Esophagus mucosa (tissue), 1 donor: ENCODE data around the gene TAMALIN. TPM values are rescaled to one million over a fixed set of nuclear protein-coding genes. Genes with fewer than 3 reads are reported as not detected.

Experiments
- ATAC-seq: fragments of 200-7000 bp; cut with Tn5 transposase; one replicate; pipeline ENCODE4 v1.9.1; 2020
- total RNA-seq: library from RNA; stranded (reverse); gene quantifications from one replicate; pipeline ENCODE4 v1.2.4, GENCODE V29; 2023
- donor health status: DM: yes; HTN: yes; CAD: no.

The TAMALIN gene
- total RNA-seq, 1 donor from 2014 or later = 3.9 TPM

DNA sequence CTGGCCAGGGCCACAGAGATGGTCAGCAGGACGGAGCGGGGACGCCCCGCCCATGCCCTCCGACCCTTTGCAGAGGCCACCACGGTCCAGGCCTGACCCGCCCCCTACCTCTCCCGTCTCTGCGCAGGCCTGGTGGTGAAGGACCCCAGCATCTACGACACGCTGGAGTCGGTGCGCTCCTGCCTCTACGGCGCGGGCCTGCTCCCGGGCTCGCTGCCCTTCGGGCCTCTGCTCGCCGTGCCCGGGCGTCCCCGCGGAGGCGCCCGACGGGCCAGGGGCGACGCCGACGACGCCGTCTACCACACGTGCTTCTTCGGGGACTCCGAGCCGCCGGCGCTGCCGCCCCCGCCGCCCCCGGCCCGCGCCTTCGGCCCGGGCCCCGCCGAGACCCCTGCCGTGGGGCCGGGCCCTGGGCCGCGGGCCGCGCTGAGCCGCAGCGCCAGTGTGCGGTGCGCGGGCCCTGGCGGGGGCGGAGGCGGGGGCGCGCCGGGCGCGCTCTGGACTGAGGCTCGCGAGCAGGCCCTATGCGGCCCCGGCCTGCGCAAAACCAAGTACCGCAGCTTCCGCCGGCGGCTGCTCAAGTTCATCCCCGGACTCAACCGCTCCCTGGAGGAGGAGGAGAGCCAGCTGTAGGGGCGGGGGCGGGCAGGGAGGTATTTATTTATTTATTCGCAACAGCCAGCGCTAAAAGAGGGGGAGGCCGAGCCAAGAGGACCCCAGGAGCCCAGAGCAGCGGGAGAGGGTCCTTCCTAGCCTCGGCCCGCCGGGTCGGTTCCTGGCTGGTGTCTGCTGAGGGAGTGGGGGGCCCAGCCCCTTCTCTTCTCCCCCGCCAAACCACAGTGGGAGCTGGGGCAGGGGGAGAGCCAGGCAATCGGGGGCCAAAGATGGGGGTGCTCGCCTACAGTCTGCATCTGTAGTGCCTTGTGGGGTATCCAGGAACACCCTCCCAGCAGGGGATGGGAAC, 8.1 kb downstream of the TAMALIN start:
- ATAC-seq = no peak

DNA sequence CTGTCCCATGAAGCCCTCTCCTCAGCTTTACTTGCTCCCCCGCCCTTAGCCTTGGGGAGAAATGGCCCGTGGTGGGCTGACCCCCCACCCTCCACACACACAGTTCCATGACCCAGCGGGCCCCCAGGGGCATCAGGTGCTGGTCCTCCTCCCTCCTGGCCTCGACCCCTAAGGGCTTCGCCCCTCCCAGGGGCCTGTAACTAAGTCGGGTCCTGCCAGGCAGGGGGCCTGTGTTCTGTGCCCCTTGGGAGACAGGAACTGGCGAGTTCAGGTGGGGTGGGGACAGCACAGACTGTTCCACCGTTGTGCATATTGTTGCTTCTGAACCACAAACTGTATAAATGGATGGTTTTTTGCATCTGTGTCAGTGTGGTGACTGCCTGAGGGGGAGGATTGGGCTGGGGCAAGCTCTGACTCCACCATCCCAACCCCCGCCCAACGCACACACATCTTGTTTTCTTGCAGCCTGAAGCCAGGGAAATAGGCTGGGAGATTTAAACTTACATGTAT, 8.8 kb downstream of the TAMALIN start:
- ATAC-seq = no peak

DNA sequence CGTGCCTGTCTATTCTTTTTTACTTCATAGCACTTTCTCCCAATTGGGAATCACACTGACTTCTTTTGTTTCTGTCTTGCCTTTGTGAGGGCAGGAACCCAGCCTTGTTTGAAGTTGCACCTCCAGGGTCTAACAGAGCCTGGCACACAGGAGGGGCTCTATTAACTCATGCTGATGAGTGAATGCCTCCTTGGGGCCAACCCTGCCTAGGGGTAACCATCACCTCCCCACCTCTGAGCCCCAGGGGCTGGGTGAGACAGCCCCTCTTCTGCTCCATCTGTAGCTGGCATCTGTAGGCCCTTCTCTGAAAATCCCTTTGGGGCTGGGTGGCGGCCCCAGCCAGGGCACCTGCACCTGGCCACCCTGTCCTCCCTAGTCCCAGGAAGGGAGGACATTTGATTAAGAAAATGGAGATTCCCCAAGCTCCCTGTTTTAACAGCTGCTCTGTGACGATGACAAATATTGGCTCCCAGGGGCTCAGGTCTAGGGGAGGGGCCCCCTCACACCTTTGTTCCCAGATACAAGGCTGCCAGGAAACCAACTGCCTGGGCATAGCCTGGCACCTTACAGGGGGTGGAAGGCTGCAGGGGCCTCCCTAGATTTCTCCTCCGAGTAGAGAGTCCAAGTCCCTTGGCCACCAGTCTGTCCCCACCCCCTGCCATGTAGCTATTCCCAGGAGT, 11.8 kb downstream of the TAMALIN start:
- no peak for ATAC-seq

DNA sequence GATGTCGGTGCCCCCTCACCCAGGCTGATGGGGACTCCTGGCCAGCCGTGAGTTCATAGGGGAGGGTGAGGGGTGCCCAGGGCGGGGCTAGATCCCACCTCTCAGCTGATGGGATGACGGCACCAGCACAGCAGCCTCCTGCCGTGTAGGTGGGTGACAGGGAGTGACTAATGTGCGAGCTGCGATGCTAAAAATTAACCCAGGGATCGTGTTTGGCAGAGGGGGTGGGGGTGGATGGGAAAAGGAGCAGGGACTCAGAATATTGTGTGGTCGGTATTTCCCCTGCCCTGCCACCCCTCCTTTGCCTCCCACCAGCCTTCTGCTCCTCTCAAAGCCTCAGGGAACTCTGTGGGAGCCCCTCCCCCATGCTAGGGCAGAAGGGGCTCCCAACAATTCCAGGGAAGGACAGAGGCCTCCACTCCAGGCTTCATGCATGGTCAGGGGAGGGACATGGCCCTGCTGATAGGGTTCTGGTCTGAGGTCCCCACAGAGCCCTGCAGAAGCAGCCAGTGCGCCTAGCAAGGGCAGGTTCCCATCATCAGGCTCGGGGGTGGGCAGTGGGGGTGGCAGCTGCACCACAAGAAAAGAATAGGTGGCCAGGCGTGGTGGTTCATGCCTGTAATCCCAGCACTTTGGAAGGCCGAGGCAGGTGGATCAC, 12.5 kb downstream of the TAMALIN start:
- ATAC-seq = no peak

DNA sequence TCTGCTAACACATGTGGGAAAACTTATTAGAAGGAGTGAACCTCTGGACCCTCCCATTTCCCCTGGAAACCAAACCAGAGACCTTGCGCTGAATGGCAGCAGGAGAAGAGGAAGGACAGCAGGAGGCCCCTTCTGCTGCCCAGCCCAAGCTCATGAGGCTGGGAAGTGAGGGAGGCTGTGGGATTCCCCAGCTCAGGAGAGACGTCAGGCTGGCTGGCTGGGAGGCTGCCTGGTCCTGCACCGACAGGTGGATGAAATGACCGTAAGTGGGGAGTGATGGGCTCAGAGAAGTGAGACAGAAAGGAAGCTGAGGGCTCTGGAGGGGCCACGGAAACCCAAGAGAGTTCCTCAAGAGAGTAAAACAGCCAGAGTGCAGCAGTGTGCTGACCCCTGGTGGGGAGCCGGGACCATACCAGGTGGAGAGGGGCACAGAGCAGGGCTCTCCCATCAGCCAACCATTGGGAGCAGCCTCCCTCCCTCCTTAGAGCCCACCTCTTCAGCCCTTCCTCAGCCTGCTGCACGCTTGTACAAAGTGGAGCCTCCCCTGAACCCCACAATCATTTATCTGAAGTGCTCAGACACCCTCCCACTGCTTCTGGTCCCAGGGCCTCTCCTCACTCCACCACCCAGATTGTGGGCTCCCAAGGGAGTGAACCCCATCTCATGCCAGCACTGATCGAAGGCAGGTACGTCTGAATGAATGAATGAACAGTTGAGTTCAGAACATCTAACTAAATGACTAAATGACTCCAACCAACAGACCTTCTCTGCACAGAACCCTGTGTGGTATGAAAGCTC, 14.0 kb downstream of the TAMALIN start:
- peak; percentile 23 for ATAC-seq

DNA sequence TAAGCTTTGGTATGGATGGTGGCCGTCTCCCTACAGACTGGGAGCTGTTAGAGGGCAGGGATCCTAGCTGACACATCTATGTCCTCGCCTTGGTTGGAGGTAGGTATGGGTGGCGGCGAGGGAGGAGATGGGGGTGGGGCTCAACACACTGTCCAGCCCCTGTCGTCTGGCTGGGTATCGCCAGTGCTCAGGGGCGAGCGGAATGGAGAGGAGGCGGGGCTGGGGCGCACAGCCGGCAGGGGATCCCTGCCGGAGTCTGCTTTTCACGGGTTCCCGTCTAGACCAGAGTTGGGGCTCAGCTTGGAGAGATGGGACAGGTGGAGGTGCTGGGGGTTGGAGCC, 16.1 kb downstream of the TAMALIN start:
- peak; percentile 9 for ATAC-seq

DNA sequence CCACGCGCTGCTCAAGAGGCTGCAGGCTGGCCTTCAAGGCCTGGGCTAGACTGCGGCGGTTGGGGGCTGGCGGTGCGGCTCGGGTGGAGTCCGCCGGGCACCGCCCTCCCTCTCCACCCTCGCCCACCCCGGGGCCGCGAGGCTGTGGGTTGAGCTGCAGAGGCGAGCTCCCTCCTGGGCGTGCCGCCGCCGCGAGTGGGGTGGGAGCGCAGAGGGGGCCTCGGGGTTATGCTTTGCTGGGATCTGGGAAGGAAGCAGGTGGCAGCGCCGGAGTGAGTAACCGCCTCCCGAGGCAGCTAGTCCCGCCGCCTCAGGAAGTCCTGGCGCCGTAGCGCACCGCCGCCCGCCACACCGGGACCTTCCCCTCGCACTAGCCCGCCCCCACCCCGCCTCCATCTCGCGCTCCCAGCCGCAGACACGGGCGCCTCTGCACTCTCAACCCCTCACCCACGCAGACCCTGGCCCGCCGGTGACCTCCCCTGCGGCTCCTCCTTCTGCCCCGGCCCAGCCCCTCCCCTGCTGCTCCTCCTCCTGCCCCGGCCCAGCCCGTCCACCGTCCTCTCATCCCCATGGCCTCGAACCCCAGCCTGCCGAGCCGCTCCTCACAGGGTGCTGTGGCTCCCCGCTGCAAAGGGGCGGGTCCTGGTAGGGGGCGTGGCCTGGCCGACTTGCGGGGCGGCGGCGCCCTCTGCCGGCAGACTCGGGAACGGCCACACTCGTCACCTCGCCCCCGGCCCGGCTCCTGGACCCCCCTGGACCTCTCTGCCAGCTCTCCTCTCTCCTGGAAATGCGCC, 16.6 kb downstream of the TAMALIN start:
- peak; percentile 71 for ATAC-seq

DNA sequence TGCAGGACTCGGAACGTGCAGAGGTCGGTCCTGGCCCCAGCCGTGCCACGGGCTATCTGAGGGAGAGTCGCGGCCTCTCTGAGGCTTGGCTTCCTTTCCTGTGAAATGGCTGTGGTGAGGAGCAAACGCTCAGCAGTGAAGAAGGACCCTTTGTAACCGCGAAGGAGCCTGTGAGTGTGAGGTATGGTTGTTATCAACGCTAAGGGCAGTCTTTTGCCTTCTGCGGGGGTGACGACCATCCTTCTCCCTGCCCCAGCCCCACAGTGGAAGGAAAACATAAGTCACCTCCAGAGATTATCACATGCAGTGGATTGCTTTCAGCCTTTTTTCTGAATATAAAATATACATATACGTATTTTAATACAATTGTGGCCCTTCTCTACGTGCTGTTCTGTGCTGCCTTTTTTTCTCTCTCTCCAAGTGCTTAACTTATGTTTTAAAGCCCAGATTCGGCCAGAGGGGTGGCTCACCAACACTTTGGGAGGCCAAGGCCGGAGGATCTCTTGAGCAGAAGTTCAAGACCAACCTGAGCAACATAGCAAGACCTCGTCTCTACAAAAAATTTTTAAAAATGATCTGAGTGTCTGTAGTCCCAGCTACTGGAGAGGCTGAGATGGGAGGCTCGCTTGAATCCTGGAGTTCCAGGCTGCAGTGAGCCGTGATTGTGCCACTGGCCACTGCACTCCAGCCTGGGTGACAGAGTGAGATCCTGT, 17.4 kb downstream of the TAMALIN start:
- no peak for ATAC-seq

DNA sequence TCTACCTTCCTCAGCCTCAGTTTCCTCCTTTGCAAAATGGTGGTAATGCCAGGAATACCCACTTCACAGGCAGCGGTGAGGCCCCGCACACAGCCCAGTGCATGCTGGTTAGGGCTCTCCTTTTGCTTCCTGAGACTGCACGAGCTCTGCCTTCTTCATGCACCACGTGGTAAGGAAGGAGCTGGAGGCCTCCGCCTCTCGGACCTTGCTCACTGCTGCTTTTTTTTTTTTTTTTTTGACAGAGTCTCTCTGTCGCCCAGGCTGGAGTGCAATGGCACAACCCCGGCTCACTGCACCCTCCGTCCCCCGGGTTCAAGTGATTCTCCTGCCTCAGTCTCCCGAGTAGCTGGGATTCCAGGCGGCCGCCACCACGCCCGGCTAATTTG, 18.1 kb downstream of the TAMALIN start:
- no peak for ATAC-seq

DNA sequence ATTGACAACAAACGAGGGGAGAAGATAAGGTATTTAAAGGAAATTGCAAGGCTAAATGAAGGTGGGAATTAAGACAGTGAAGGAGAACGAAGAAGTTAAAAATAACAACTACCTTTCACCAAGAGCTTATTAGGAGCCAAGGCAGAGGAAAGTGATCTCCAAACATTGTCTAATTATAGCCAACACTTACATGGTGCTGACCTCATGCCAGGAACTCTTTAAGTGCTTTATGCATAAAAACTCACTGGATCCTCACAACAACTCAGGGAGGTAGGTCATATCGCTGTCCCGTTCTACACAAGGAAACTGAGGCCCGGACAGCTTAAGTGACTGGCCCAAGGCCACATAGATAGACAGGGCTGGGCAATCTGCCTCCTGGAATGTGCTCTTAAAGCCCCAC, 19.5 kb downstream of the TAMALIN start:
- no peak for ATAC-seq

DNA sequence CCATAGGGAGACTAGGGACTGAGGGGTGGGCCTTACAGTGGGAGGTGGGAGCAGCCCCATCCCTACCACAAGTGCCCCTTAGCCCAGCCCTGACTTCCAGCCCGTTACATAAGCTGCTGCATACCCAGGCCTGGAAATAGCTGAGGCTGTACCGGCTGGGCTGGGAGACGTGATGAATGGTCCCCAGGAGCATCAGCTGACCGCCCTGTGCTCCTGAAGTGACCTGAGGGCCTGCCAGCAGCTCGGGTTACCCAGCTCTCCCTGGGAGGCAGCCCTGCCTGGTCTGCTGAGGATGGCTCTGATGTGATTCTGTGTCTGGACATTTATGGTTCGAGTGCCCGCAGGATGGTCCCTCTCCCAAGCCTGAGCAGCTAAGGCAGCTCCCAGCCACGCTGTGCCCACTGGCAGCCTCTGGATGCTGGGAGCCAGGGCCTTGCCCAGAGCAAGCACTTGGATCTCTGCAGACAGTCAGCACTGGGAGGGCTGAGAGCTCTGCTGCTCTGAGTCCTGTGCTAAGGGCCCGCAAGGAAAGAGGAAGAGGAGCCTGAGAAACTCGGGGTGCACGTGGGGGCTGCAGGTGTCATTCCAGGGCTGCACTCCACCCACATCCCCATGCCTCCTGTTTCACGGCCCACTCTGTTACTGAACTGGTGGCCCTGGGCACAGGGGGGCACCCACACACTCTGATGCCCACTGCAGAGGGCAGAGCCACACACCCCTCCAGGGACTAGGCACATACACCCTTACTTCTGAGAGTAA, 20.5 kb downstream of the TAMALIN start:
- ATAC-seq = no peak

DNA sequence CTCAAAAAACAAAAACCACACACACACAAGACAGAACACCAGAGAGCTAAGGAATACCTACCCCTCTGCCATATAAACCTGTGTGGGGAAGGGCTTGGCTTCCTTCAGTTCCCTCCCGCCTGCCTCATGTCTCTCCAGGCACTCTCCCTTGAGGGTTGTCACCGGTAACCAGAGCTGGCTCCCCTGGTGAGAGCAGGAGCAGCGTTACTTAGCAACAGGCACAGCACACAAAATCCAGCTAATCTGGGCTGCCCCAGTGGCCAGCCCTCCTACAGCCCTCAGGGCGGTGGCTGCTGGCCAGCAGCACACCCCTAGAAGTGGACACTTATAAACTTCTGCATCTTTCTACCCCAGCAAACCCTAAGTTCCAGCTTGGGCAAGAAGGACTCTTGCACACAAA, 22.9 kb downstream of the TAMALIN start:
- no peak for ATAC-seq

DNA sequence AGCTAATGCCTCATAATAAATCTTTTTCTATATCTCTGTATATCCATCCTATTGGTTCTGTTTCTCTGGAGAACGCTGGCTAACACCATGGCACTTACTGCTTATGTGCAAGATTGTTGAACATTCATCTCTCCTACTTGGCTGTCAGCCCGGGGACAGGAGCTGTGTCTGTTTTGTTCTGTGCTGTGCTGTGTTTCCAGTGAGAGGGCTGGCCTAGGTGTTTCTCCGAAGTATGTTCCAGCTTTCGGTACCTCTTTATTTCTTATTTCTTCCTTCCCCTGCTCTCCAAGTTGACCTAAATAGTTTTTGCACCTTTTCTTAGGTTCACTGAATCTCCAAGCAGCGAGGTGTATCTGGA, 25.7 kb downstream of the TAMALIN start:
- peak; percentile 7 for ATAC-seq

DNA sequence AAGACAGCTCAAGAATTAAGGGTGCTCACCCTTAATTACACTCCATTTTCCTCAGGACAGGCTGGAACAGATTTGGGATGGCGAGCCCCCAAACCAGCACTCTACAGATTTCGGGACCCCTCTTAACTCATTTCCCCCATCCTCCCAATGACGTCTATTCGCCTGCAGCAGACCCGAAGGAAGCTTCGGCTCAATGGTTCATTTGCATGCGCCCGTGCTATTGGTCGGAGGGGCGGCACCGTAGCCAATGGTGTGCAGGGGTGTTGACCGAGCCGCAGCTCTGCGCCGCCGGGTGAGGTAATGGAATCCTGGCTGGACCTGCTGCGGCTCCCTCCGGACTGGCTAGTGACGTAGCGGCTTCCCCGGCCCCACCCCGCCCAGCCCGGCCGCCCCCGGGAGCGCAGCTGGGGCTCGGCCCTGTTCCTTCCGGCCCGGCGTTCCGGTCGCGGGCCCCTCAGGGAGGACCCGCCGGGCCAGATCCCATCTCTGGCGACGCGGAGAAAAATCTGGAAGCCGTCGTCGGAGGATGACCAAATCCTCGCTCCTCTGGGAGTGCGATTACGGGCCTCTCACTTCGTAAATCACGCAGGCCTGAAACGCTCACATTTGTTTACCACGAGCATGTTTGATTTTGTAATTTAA, 26.2 kb downstream of the TAMALIN start:
- ATAC-seq = peak; percentile 96

DNA sequence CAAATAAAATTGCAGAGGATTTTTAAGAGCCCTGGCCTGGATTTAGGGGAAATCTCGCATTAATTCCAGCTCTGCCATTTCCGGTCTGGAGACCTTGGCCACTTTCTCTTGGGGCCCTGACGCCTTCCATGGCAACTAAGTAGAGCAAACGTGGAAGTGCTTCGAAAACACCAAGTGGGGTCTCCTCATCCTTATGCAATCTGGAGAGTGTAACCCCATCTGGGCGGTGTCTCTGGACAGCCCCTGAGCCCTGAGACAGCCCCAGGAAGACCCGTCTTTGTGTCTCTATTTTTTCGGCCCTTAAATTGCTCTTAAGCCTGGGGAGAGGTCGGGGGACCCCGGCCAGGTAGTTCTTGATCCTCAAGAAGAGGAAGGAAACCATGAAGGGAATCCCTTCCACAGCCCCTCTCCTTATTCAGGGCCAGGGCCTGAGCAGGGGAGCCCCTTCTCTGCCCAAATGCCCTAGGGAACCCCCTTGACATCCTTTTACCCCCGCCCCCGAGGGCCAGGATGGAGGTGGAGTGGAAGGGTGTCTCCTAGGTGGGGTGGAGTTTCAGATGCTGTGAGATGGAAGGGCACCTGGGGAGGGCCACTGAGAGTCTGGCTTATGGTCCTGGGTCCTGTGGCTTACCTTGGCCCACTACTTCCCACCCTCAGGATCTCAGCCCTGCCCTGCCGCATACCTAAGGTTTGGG, 26.8 kb downstream of the TAMALIN start:
- no peak for ATAC-seq

DNA sequence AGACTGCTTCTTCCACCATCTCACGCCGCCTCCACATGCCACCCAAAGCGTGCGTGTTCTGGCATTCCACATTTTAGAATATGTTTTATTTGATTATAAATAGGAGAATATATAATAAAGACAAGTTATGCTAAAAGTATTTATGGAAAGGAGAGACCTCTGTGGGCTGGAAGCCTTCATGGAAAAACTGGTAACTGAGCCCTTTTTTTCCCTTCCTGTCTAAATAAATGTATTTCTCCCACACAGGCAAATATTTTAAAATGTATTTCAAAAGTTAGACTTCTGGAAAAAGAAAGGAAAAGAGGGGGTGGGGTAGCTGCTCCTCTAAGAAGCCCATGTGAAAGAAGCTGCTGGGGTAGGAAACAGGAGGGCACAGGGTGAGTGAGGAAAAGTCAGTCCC, 28.4 kb downstream of the TAMALIN start:
- no peak for ATAC-seq

DNA sequence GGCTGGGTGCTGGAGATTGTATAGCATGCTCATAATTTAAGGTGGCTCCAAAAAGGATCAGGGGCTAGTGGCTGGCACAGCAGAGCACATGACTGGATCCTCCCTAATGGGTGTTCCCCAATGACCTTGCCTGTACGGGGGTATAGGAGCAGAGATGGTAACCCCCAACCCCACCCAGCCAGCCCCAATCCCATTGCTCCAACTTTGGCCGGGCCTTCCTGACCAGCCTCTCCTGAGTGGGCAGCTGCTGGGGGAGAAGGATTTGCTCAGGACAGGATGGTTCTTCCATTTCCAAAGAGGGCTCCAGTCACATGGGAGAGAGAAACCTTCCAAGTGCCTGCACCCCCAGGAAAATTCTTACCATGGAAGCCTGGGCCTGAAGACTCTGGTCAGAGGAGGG, 29.2 kb downstream of the TAMALIN start:
- ATAC-seq = no peak

DNA sequence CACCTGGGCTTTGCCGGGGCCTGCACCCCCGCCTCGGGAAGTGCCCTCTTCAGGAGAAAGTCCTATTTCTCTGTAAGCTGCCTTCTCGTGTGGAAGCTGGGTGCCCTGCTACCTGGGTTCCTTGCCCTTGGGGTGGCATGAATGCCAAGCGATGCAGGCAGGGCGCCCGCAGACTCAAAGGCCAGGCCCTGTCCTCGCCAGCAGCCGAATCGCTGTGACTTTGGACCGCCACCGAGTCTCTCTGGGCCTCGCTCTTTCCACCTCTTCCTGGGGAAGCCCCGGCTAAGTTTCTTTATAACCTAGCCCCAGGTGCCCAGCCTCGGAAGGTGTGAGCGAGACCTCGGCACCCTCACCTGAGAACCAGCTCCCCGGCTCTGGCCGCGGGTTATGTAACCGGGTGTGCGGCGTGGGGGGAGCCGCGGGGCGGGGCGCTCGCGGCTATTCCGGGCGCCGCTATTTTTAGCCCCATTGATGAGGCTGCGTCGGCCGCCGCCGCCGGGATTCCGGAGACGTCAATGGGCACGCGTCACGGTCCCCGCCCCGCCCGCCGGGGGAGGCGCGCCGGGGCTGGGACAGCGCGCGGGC, 29.9 kb downstream of the TAMALIN start:
- peak; percentile 51 for ATAC-seq
